OCI-LY7 (cell line): ENCODE results near the gene KCNC1. TPM values are rescaled to one million over a fixed set of nuclear protein-coding genes. Genes with fewer than 3 reads are reported as not detected.

Experiments used
- BruUV-seq: library from RNA; stranded (reverse); fragments of 400-500 nt; replicated peaks from 2 replicates; lab custom pipeline; 2021; lab: Mats Ljungman, UMichigan
- CTCF ChIA-PET: fragments of 300-600 bp; sonication (Branson Sonifier 250); formaldehyde crosslinking; loops from one replicate; lab custom pipeline; 2022; ENCODE audit warnings: antibody characterized with exemption; ENCODE audit not compliant: unreplicated experiment; lab: Charles Lee
- POLR2A ChIA-PET: fragments of 300-600 bp; sonication (Branson Sonifier 250); formaldehyde crosslinking; loops from one replicate; lab custom pipeline; 2022; ENCODE audit warnings: antibody characterized with exemption; lab: Charles Lee
- DNase-seq: peaks from one replicate; pipeline ENCODE4 v3.0.0-alpha.2; 2015; ENCODE audit warnings: low spot score
- H2AFZ ChIP-seq: fragments of 200-600 bp; sonication (generic), shearing (Covaris generic); 2 replicates; pipeline ENCODE4 v1.6.1; 2014; ENCODE audit warnings: mild to moderate bottlenecking, antibody characterized with exemption, low read length, moderate library complexity
- H3K27ac ChIP-seq: fragments of 200-600 bp; sonication (generic); 2 replicates; pipeline ENCODE4 v1.5.1; 2014; ENCODE audit warnings: mixed run types, low read depth, mild to moderate bottlenecking, moderate library complexity, low read length, inconsistent platforms; ENCODE audit not compliant: poor library complexity, severe bottlenecking
- H3K36me3 ChIP-seq: fragments of 200-600 bp; sonication (generic); 2 replicates; pipeline ENCODE4 v1.6.1; 2014; ENCODE audit warnings: mild to moderate bottlenecking, antibody characterized with exemption, low read length, moderate library complexity, mixed read lengths; ENCODE audit not compliant: insufficient read depth
- H3K4me1 ChIP-seq: fragments of 200-600 bp; sonication (generic); 2 replicates; pipeline ENCODE4 v1.5.1; 2014; ENCODE audit warnings: mild to moderate bottlenecking, low read length; ENCODE audit not compliant: insufficient read depth, poor library complexity, severe bottlenecking
- H3K4me2 ChIP-seq: fragments of 200-600 bp; sonication (generic); 2 replicates; pipeline ENCODE4 v1.6.1; 2014; ENCODE audit warnings: mild to moderate bottlenecking, low read length
- H3K4me3 ChIP-seq: fragments of 200-600 bp; sonication (generic); 2 replicates; pipeline ENCODE4 v1.5.1; 2014; ENCODE audit warnings: mild to moderate bottlenecking, low read depth, low read length; ENCODE audit not compliant: poor library complexity, severe bottlenecking
- H3K79me2 ChIP-seq: fragments of 200-600 bp; sonication (generic); 2 replicates; pipeline ENCODE4 v1.6.1; 2016; ENCODE audit warnings: low read depth, mild to moderate bottlenecking, low read length, moderate library complexity, mixed read lengths; ENCODE audit not compliant: insufficient read depth
- H3K9me2 ChIP-seq: fragments of 200-600 bp; sonication (generic); 2 replicates; pipeline ENCODE4 v1.6.1; 2016; ENCODE audit warnings: mild to moderate bottlenecking, low read length, mixed read lengths; ENCODE audit not compliant: insufficient read depth
- H3K9me3 ChIP-seq: fragments of 200-600 bp; sonication (generic); 2 replicates; pipeline ENCODE4 v1.6.1; 2014; ENCODE audit warnings: mild to moderate bottlenecking, mixed run types, low read length, mixed read lengths
- H4K20me1 ChIP-seq: fragments of 200-600 bp; sonication (generic); 2 replicates; pipeline ENCODE4 v1.6.1; 2014; ENCODE audit warnings: mild to moderate bottlenecking, antibody characterized with exemption, low read length, moderate library complexity, mixed read lengths; ENCODE audit not compliant: insufficient read depth
- EZH2phosphoT487 ChIP-seq: fragments of 200-600 bp; sonication (generic); IDR thresholded peaks from 2 replicates; pipeline ENCODE4 v1.6.1; 2018; ENCODE audit warnings: low read depth, borderline replicate concordance, mild to moderate bottlenecking, mixed run types, antibody characterized with exemption, low read length, moderate library complexity, mixed read lengths
- intact Hi-C: fragments of 100-400 bp; cut with micrococcal nuclease; formaldehyde crosslinking; loops from one replicate; pipeline ENCODE4 v1.10.0; 2022; ENCODE audit not compliant: unreplicated experiment
- total RNA-seq, 2 experiments: library from RNA; depleted of rRNA in 1 of 2; stranded (reverse); fragments of >200 nt in 1 of 2; shearing (Covaris generic) in 1 of 2; gene quantifications; 2 replicates each; pipeline ENCODE4 v1.2.3, GENCODE V29; 2014 to 2022
- TF ChIP-seq, protein P1 (sequence below): fragments of 200-600 bp; sonication (generic); conservative IDR thresholded peaks from 2 replicates; pipeline ENCODE4 v1.5.1; 2014; ENCODE audit warnings: mild to moderate bottlenecking, antibody characterized with exemption, low read length, moderate library complexity, mixed read lengths

The KCNC1 gene
- total RNA-seq, 2 experiments from 2014 or later: not detected

DNA sequence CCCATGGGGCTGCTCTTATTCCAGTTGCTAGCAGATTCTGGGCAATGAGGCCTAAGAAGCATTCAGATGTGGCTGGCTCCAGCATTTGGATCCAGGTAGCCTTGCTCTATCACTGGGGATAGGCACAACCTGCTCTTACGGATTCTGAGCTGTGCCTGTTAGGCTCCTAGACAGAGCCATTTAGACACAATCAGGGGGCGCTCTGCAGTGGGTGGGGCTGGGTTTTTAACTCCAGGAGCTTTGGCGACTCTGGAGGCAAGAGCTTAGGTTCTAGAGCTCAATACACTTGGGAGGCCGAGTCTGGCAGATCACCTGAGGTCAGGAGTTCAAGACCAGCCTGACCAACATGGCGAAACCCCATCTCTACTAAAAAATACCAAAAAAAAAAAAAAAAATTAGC, 32.0 kb downstream of the KCNC1 start:
- ChIA-PET POLR2A (interaction anchor here (0.7 to 0.9 kb wide), 2 partner anchors 15 to 1813 kb away, joined by 3 to 4 read pairs; no protein-coding TSS in a partner anchor), CTCF (no interaction called here)
- H3K4me1 ChIP-seq: no peaks in the 10 kb centered on the region
- H3K4me3 ChIP-seq: no peak overlapping the region
- intact Hi-C loops: no loop called here
- H3K9me2 ChIP-seq: no peaks in the 10 kb centered on the region
- no peak overlapping the region for H3K4me2 ChIP-seq
- no peaks in the 10 kb centered on the region for H3K79me2 ChIP-seq
- DNase-seq: no peak
- H2AFZ ChIP-seq: no peak overlapping the region
- H4K20me1 ChIP-seq: no peaks in the 10 kb centered on the region
- BruUV-seq: no TSS peak
- H3K27ac ChIP-seq: no peak overlapping the region
- H3K36me3 ChIP-seq: no peaks in the 10 kb centered on the region
- H3K9me3 ChIP-seq: no peaks in the 10 kb centered on the region
- TF ChIP-seq EZH2phosphoT487: no peak
- TF ChIP-seq, protein P1, sequence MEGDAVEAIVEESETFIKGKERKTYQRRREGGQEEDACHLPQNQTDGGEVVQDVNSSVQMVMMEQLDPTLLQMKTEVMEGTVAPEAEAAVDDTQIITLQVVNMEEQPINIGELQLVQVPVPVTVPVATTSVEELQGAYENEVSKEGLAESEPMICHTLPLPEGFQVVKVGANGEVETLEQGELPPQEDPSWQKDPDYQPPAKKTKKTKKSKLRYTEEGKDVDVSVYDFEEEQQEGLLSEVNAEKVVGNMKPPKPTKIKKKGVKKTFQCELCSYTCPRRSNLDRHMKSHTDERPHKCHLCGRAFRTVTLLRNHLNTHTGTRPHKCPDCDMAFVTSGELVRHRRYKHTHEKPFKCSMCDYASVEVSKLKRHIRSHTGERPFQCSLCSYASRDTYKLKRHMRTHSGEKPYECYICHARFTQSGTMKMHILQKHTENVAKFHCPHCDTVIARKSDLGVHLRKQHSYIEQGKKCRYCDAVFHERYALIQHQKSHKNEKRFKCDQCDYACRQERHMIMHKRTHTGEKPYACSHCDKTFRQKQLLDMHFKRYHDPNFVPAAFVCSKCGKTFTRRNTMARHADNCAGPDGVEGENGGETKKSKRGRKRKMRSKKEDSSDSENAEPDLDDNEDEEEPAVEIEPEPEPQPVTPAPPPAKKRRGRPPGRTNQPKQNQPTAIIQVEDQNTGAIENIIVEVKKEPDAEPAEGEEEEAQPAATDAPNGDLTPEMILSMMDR: 0 out of 2 replicates have a peak, but pooled peaks have one; percentile 19

DNA sequence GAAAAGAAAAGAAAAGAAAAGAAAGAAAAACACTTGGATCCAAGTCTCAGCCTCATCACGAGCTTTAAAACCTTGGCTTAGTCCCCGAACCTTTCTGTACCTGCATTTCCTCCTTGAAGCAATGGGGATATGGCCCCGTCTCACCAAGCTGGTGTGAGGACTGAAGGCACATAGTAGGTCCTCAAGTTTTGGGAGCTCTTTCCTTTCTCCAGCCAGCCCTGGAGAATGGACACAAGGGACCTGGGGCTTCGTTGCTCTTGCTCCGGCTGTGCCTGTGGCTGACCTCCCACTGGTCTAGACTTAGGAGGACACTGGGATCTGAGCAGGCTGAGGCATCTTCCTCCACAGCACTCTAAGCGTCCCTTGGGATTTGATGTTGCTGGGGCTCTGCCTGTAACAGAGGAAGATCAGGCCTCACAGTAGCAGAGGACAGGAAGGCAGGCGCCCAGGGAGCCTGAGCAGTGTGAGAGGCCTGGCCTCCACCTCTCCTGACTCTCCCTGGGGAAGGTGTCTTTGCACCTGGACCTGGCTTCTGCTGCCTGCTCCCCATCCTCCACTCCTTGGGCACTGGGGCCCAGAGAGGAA, 32.8 kb downstream of the KCNC1 start:
- H3K9me2 ChIP-seq: no peaks in the 10 kb centered on the region
- CTCF ChIA-PET: no interaction called here

More for the DNA sequence above, 32.8 kb downstream of the KCNC1 start:
- POLR2A ChIA-PET: interaction anchor here (0.7 to 0.9 kb wide), 3 partner anchors 14 to 1812 kb away, joined by 3 to 4 read pairs (median 3); no protein-coding TSS in a partner anchor
- intact Hi-C loops: no loop called here
- TF ChIP-seq, protein P1: no peak
- no peak for TF ChIP-seq EZH2phosphoT487
- Histone ChIP-seq H3K9me3 (no peaks in the 10 kb centered on the region), H3K27ac (no peak overlapping the region), H3K79me2 (no peaks in the 10 kb centered on the region), H4K20me1 (no peaks in the 10 kb centered on the region), H3K4me2 (no peak overlapping the region), H3K36me3 (no peaks in the 10 kb centered on the region), H3K4me3 (no peak overlapping the region), H2AFZ (no peak overlapping the region), H3K4me1 (no peaks in the 10 kb centered on the region)
- BruUV-seq: no TSS peak
- peak; percentile 24 for DNase-seq
